NOMO-1 treated with dmso at 0.1 percent for 144 hours (cell line): ENCODE data around the gene MPIG6B.

Experiments used
- DNase-seq: peaks from one replicate; lab custom pipeline; 2025; ENCODE audit not compliant: unreplicated experiment; lab: John Stamatoyannopoulos, UW

Gene MPIG6B

DNA sequence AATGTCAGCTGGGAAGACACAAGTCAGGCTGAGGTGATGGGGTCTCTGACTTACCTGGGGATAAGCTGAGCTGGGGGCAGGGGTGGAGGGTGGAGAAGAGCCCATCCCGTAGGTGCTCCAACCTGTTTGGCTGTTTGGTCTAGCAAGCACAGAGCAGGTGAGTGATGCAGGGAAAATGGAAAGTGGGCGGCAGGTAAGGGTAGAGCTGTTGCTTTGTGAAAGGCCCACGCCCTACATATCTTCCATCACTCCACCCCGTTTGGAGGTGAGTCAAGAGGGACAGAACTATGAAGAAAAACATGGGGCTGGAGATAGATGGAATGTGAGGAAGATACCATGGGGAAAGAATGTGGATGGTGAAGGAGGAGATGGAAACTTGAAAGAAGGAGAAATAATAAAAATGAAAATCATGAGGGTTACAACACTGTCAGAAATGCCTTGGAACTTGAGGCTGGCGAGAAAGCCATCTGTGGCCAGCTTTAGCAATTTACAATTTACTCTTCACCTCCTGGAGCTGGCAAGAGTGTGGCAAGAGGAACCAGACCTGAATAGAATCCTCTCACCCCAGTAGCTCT lies 2.9 kb upstream of the MPIG6B start:
- DNase-seq: no peak

DNA sequence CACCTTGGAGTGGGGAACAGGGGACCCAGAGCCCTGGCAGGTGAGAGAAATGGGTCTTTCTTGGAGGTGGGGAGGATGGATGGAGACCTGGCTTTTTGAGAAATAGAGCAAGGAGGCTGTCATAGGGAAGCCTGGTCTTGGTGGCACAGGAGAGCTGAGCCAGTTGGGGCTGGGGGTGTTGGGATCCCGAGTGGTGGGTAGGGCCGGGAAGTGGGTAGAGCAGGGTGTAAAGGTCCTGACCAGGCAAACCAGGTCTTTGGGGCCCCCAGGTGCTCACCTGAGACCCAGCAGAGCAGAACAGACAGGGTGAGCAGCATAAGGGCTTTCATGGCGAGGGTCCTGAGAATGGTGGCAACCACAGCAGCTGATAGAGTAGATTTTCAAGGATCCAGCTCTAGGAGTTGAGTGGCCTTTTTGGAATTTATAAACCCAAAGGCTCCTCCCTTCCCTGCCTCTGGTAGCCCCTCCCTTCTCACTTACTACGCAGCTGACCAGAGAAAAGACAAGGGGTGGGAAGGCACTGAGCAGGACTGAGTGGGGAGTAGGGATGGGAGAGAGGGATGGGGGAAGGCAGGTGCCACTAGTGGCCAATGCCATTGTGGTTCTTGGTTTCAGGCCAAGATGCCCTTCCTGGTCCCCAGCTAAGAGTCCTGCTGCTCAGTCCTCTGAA lies 1.7 kb upstream of the MPIG6B start, which contains the start of gene LY6G6C:
Gene LY6G6C (minus strand): TSS at position 396 of the 670 bp plus-strand sequence. CDS start 67 bp downstream, at position 329.
- DNase-seq: no peak

DNA sequence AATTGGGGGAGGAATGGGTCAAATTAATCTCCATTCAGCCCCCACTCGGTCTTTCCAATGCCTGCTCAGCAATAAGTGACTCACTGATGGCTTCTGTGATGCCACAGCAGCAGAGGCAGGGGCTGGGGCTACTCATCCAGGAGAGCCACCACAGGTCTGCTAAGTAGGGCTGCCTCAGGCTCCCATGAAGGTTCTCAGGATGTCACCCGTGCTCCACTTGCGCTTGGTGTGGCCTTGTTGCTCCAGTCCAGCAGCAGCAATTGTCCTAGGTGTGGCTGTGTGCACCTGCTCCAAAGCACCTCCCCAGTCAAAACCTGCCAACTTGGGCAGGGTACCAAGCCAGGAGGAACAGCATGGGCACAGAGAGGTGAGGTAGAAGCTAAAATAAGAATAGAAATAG lies 1.0 kb upstream of the MPIG6B start:
- no peak for DNase-seq

DNA sequence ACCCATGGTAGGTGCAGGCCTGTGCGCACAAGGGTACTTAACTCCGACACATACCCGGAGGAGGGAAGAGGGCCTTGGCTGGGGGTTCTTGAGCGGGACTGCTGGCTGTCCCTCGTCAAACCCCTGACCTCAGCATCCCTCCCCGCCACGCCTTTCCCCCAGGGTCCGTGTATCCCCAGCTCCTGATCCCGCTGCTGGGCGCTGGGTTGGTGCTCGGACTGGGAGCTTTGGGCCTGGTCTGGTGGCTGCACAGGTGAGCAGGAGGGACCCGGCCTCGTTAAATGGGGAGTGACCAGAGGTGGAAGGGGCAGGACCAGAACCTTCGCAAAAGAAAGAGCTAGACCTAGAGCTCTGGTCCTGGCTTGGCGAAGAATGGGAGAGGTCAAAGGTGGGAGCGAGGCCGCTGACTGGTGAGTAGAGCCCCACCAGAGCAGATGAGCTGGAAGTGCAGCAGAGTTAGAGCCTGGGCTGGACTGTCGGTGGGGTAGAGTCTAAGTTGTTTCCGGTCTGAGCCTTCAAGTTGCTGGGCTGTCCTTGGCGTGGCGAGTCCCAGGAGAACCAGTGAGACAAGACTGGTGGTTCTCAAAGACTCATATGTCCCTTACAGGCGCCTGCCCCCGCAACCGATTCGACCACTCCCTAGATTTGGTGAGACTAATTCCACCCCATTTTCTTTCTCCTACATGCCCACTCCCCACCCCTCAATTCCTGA lies 963 bp downstream of the MPIG6B start:
- no peak for DNase-seq

DNA sequence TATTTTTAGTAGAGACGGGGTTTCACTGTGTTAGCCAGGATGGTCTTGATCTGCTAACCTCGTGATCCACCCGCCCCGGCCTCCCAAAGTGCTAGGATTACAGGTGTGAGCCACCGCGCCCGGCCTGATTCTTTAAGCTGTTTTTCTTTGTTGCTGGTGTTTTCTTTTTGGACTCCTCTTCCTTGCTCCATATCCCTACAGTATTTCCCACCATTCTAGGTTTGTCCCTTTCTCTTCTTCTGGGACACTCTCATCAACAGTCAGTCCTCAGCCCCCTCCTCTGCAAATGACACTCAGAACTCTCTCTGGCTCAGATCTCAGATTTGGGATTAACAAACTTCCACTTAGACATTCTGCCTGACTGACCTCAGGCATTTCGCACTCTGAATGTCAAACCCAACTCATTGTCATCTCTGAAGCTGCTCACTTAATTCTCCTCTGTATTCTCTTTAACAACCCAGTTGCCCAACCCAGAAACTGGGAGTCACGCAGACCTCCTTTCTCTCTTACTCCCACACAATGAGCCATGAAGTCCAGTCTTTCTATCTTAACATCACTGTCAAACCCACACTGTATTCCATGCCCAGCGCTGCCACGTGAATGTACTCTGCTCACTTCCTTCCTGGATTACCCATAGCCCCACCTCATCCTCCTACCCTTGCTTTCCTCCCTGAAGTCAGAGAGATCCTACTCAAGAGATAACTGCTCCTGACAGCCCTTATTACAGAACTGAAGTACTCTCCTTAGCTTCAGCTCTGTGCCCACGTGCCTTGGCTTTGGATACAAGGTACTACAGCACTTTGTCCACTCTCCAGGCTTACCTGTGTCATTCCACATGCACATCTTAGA lies 2.6 kb downstream of the MPIG6B start:
- DNase-seq: no peak

DNA sequence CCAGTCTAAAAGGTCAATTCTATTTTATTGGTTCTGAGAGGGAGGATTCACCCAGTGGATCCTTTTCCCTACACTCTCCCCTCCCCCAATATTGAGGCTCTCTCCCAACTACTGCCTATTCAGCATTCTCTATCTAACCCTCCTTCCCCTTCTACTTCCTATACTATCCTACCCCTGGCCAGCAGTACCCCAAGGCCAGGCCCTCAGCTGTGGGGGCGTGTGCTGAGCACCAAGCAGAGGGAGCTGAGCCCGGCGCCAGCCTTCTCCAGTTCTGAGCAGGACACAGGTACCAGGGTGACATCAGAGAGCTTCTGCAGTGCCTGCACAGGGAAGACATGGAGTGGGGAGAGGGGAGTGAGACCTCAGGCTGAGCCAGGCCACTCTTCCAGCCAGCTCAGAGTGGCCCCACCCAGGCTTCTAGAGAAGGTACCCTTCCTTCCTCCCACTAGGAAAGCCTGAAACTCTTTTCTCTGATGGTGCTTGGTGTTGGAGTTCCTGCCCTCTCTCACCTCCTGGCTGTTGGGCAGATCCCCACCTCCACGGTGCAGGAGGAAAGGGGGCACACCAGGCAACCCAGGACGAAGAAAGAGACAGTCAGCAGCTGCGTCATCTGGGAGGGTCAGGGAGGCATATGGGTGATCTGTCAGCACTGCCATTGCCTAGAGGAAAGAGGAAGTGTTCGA lies 4.0 kb downstream of the MPIG6B start:
- no peak for DNase-seq

DNA sequence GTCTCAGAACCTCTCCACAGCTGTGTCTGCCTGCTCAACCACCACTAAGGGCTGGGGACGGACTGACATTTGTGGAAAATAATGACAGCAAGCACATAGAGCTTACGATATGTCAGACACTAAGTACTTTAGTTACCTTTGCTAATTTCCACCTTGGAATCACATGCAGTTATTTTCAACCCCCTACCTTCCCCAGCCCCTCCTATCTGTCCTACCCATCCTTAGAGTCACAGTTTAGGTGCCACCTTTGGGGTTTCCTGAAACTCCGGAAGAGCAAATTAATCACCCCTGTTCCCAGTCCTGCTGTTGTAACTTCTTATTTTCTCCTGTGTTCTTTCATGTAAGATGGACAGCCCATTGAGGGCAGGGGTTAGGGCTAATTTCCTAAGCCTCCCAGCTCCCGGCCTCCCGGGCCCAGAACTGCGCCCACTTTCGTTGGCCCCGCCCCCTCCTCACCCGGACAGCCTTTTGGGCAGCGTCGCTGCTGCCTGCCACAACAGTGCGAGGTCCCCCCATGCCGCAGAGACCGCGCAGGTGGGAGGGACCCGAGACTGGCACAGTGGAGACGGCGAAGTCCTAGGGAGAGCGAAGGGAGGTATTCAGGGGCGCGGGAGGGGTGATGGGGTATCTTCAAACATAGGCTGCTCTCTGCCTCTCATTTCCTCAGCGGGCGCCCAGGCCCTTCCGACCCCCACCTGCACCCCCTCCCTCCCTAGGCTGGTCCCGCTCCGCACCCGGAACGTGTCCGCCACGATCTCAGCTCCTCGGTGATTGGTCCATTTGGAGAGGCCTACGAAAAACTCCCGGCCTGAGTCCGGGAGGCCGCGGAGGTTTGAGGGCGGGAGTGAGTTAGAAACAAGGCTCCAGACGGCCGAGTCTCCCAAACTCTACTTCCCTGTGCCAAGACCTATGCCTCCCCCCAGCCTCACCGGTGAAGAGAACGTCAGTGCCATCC lies 4.8 kb downstream of the MPIG6B start:
- DNase-seq: peak; percentile 69

DNA sequence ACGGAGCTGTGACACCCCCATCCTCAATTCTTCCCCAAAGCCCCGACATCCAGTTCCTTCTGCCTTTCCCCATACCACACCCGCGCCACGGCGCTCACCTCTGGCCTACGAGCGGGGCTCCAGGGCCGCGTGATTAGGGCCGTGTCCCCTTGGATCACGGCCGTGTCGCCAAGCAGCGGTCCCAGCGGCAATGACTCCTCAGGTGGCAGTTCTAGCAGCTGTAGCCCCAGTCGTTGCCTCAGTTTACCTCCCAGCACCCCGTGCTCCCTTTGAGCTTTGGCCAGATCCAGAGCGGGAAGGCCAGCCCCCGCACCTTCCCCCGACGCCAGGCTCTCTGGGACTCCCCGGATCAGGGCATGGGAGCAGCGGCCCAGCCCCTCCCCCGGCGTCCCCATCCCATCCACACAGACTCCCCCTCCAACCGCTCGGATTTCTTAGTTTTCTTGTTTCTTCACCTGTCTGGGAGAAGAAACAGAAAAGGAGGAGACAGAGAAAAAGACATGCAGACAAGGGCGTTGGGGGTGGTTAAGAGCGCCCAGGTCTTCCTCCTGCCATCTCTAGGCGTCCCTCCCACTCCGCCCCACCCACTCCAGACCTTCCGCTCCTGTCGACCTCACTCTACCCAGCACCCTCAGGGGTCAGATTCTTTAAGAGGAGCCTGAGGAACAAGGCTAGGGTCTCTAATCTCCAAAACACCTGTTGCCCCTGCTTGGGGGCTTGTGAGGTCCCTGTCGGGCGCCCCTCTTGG lies 5.8 kb downstream of the MPIG6B start, which contains the start of gene DDAH2:
Gene DDAH2 (minus strand): TSS at position 533 of the 748 bp plus-strand sequence. CDS start 138 bp downstream, at position 395.
- no peak for DNase-seq

DNA sequence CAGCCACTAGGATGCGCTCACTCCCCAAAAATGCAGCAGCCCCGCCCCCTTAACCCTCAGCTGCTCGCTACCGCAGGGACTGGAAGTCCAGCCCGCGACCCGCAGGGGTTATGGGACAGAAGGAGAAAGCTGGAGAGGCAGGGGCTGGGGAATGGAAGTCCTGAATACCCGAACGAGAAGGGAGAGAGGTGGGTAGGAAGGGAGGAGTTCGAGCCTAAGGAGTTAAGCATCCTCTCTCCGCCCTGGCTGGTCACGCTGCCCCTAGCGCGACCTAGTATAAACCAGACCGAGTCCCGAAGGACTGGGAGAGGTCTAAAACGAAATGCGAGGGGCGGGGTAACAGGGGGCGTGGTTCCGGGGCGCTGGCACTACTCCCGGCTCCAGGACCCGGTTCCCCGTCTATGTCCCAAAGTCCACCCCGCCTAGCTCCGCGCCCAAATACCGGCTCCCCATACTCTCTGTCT lies 6.4 kb downstream of the MPIG6B start:
- peak; percentile 64 for DNase-seq

DNA sequence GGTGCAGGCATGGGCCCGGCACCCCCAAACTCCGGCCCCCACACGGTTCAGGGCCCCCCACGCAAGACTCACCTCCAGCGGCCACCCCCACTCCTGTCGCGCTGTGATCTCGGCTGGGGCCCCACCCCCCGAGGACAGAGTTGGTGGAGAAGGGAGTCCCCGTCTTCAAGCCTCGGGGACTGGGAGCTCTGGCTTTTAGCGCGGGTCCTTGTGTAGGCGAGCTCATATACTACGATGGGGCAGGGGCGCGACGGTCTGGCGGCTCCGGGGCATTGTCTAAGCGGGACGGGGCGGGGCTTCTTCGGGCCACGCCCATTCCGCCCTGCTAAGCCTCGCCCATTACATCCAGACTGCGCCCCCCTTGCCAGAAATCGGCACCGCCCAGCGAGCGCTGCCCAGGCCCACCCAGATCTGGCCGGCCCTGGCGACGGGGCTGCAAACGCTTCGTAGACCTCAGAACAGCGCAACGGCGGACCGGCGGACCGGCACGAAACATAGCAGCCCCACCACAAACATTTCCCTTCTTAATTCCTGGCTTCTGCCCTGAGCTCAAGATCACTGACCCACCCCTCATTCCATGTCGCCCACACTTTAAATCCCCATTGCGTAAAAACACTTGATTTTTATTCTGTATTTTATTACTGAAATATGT lies 6.9 kb downstream of the MPIG6B start:
- peak; percentile 33 for DNase-seq

DNA sequence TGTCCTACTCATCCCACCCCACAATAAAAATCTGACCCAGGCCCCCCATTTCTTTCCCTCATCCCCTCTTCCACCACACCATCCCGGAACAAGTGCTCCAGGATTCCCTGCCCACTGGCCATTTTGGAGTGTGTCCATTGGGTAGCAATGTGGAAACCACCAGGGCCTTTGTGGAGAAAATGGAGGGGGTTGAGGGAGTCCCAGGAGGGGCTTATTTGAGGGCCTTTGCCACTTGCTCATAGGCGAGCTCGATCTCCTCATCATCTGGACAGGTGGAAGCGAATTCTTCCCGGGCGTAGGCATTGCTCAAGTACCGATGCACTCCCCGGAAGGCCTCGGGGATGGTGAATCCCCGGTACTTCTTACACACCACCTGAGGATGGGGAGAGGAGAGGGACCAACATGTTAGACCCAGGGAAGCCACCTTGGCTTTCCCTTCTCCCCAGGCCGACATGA lies 7.5 kb downstream of the MPIG6B start:
- no peak for DNase-seq

DNA sequence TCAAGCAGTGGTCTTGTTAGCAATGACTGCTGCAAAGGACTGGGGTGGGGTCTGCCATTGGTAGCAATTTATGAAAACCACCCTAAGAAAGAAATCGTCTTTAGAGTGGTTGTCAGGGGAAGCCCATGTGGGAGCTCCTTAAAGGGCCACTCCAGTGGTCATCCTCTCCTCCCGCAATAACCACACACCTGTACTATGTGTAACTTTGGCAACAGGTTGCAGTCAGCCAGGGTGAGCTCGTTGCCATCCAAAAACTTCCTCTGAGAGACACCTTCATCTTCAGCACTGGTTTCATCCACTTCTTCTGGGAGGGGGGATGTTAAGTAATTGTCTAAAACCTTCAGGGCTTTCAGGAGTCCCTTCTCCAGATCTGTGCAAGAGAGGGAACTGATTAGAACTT lies 8.9 kb downstream of the MPIG6B start:
- DNase-seq: no peak

DNA sequence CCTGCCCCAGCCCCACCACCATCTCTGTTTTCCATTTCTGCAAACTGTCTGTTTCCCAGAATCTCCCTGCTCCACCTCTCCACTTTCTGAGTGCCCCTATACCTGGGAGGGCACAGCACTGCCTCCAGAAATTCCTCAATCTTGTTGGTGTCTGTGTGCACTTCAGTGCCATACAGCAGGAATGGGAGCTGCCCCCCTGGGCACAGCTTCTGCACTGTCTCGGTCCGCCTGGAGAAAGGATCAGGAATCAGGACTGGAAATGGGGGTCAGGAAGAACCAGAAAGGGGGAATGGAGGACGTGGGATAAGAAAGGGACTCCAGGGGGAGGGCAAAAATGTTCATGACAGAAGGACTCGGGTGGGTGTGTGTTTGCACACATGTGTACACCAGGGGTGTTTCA lies 10.6 kb downstream of the MPIG6B start:
- no peak for DNase-seq

DNA sequence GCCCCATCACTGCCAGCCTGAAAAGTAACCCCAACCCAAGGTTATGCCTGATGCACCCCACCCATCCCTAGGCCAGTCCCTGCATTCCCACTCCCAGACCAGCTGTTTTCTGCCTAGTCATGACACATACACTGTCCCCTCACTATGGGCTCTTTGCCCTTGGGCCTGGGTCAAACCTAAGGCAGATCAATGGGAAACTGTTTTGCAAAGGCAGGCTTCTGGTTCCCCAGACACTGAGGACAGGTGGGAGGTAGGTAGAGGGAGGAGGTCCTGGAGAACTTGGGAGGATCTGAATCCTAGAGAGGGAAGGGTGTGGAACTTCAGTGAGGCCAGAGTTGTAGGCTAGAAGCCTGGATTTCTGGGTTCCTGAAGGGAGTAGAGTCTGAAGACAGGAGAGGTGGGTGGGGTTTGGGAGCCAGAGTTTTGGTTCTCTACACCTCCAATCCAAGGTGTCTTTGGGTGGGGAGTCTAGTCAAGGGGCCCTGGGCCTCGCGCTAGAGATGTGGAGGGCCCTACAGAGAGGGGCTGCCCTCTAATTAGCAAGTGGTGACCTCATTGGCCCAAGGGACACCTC lies 11.2 kb downstream of the MPIG6B start:
- no peak for DNase-seq

DNA sequence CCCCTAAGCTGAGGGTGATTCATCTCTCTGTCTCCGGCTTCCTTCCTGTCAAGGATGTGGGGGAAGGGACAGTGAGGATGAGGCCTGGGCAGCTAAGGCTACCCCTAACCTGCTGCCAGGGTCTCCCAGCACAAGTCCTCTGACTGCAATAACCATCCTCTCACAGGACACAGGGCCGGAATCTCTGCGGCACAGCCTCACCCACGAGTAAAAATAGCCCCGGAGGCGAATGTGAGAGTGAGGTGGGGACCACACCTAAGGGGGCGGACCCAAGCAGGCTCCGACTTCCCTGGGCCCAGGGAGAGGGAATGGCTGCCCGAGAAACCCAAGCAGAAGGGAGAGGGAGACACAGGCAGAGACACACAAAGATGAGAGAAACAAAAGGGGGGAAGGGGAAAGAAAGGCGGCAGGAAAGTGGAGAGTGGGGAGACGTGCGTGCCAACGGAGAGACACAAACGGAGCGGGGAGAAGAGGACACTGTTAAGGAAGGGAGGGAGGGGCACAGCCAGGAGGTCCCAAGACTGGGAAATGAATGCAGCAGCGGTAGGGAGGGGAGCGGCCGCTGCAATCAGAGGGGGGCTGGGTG lies 11.7 kb downstream of the MPIG6B start:
- peak; percentile 26 for DNase-seq

DNA sequence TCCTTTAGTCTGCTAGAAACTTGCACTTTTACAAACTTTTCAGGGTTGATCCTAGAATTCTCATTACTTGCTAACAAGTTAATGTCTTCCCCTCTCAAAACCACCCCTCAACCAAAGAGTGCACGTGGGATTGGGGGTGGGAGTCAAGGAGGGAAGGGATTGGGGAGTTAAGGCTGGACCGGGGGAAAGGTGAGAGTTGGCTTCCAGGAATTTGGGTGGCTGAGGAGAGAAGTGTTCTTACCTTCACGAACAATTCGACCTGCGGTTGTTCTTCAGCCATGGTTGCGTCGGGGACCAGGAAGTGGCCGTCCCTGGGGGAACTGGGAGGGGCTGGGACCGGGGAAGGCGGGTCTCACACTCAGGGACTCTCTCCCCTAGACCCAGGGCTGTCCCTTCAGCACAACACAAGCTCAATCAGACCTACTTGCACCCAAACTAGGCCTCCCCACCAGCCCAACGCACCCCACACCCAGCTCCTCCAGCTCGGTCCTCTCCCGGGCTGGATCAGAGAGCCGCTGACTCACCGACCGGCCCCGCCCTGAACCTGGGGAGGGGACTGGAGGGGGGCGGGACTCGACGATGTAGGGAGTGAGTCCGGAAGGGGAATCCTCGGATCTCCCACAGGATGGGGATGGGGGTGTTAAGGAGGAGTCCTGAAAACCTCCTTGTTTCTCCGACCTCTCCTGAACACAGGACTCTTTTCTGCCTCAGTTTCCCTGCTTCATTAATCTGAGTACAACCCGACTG lies 13.0 kb downstream of the MPIG6B start, which contains the start of gene CLIC1:
Gene CLIC1 (minus strand): TSS at position 510 of the 747 bp plus-strand sequence. CDS start 230 bp downstream, at position 280.
- DNase-seq: peak; percentile 78
